NCI-H146 treated with DMSO at 0.1 percent for 48 hours (cell line): ENCODE measurements around the gene MMP24OS.
"Not testable (repeated sequence)": the region's sequence is repeated elsewhere in the genome, so short reads cannot be mapped to it uniquely, and the experiment has no call there.

Experiments used
- DNase-seq: peaks from one replicate; lab custom pipeline; 2025; ENCODE audit not compliant: unreplicated experiment; lab: John Stamatoyannopoulos, UW

Gene MMP24OS

GRCh38 chr20:35276408-35276807 is 1.5 kb downstream of the MMP24OS start:
- DNase-seq: no peak

GRCh38 chr20:35275741-35276251 is 2.1 kb downstream of the MMP24OS start:
- no peak for DNase-seq

- no peak for DNase-seq
These were observed 3.5 kb downstream of the MMP24OS start for GRCh38 chr20:35274172-35275092.

GRCh38 chr20:35273449-35274171 is 4.3 kb downstream of the MMP24OS start:
- DNase-seq: no peak

GRCh38 chr20:35271904-35272303 is 6.0 kb downstream of the MMP24OS start:
- DNase-seq: no peak

GRCh38 chr20:35271073-35271882 is 6.6 kb downstream of the MMP24OS start:
- no peak for DNase-seq

GRCh38 chr20:35270021-35270902 is 7.7 kb downstream of the MMP24OS start:
- no peak for DNase-seq

- DNase-seq: peak; percentile 20
These were observed 8.7 kb downstream of the MMP24OS start for GRCh38 chr20:35269055-35269781.

- no peak for DNase-seq
These were observed 10.8 kb downstream of the MMP24OS start for GRCh38 chr20:35267092-35267491.

GRCh38 chr20:35264755-35265154 is 13.2 kb downstream of the MMP24OS start:
- DNase-seq: no peak

- no peak for DNase-seq
These were observed 14.2 kb downstream of the MMP24OS start for GRCh38 chr20:35263532-35264341.

- not testable (repeated sequence) for DNase-seq
These were observed 15.0 kb downstream of the MMP24OS start for GRCh38 chr20:35262731-35263531.

GRCh38 chr20:35262321-35262720 is 15.6 kb downstream of the MMP24OS start:
- DNase-seq: not testable (repeated sequence)

- no peak for DNase-seq
These were observed 17.5 kb downstream of the MMP24OS start for GRCh38 chr20:35260426-35260825.

- no peak for DNase-seq
These were observed 20.6 kb downstream of the MMP24OS start for GRCh38 chr20:35257175-35257909.

GRCh38 chr20:35254448-35254999 is 23.4 kb downstream of the MMP24OS start:
- no peak for DNase-seq

GRCh38 chr20:35253010-35253409 is 24.9 kb downstream of the MMP24OS start:
- DNase-seq: no peak
